ENCODE measurements around the gene FTCD. TPM values are rescaled to one million over a fixed set of nuclear protein-coding genes. Genes with fewer than 3 reads are reported as not detected.

The FTCD gene
- total and polyA plus RNA-seq, 10 of the 15 experiments (the other 5 are each of a cell fraction or from before 2014, with no cell fraction given) = 0.27 to 0.28 TPM; not detected in 8

GRCh38 chr21:46199436-46200373 is 44.3 kb upstream of the FTCD start:
- H3K4me3 ChIP-seq = no peak overlapping the region
- no TSS peak for BruUV-seq (replicated peaks)
- ChIA-PET CTCF (no interaction called here), POLR2A (no interaction called here), RAD21 (ENCODE audit: unreplicated experiment) (no interaction called here), SMC1A (ENCODE audit: uncharacterized antibody, unreplicated experiment) (interaction anchor here (0.9 kb wide), 1 partner anchor 24 kb away, joined by 3 read pairs; no protein-coding TSS in a partner anchor)
- H3K9ac ChIP-seq (ENCODE audit: control insufficient read depth, insufficient read depth, low read length) = no peak overlapping the region
- WGBS (ENCODE audit: insufficient coverage, insufficient replicate concordance, low lambda C conversion rate, missing lambda C conversion rate) = 79% methylated on average over 13 of the region's 13 CpGs
- H2AFZ ChIP-seq (ENCODE audit: control insufficient read depth, low read depth, low read length) = no peak overlapping the region
- TF ChIP-seq TCF7 (IDR thresholded peaks at IDR 0.05; ENCODE audit: borderline replicate concordance) = no peak
- no peak for TF ChIP-seq MTA2 (IDR thresholded peaks at IDR 0.05; ENCODE audit: low read depth)
- no peak for TF ChIP-seq SREBF2 (IDR thresholded peaks at IDR 0.05; ENCODE audit: low read length)
- TF ChIP-seq SUZ12 (IDR thresholded peaks at IDR 0.05; ENCODE audit: unreplicated experiment) = no peak
- TF ChIP-seq, protein P1, sequence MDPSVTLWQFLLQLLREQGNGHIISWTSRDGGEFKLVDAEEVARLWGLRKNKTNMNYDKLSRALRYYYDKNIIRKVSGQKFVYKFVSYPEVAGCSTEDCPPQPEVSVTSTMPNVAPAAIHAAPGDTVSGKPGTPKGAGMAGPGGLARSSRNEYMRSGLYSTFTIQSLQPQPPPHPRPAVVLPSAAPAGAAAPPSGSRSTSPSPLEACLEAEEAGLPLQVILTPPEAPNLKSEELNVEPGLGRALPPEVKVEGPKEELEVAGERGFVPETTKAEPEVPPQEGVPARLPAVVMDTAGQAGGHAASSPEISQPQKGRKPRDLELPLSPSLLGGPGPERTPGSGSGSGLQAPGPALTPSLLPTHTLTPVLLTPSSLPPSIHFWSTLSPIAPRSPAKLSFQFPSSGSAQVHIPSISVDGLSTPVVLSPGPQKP (IDR thresholded peaks at IDR 0.05; ENCODE audit: low read depth, low read length) = no peak
- no peak for TF ChIP-seq ZBTB4 (CRISPR knock-in tag; IDR thresholded peaks at IDR 0.05)
- TF ChIP-seq CEBPZ (IDR thresholded peaks at IDR 0.05; ENCODE audit: low read depth, low read length) = no peak
- no peak for TF ChIP-seq HDAC6 (IDR thresholded peaks at IDR 0.05; ENCODE audit: unreplicated experiment)
- TF ChIP-seq RAD21 (IDR thresholded peaks at IDR 0.05; ENCODE audit: insufficient read depth, low read depth, low read length) = no peak
- no peak for TF ChIP-seq NKRF (conservative IDR thresholded peaks at IDR 0.05)
- no peak for TF ChIP-seq ZNF24 (IDR thresholded peaks at IDR 0.05)
- no peak for TF ChIP-seq HDAC2 (IDR thresholded peaks at IDR 0.05)
- TF ChIP-seq RAD51 (IDR thresholded peaks at IDR 0.05) = no peak
- TF ChIP-seq CREB1 (IDR thresholded peaks at IDR 0.05; ENCODE audit: low read depth) = no peak
- peaks cover 4 to 21% of the 10 kb centered on the region in 2 experiments; a peak in 3 of 4 replicates for H3K36me3 ChIP-seq (ENCODE audit: control insufficient read depth in 2 of 2, insufficient read depth in 2 of 2, low read length in 1 of 2)
- FAIRE-seq (no peak), ATAC-seq (no peak), DNase-seq (ENCODE audit: low read depth, low spot score) (no peak)
- H3K4me2 ChIP-seq (ENCODE audit: control insufficient read depth, insufficient read depth) = no peak overlapping the region
- H3K4me1 ChIP-seq (ENCODE audit: control insufficient read depth, insufficient read depth, low read length) = no peaks in the 10 kb centered on the region
- no peaks in the 10 kb centered on the region for H4K20me1 ChIP-seq (ENCODE audit: control insufficient read depth, insufficient read depth)
- in situ Hi-C loops (cut with MboI) (no loop called here), intact Hi-C loops (cut with micrococcal nuclease; ENCODE audit: unreplicated experiment) (no loop called here)
- H3K79me2 ChIP-seq (ENCODE audit: control insufficient read depth, insufficient read depth, low read length) = no peaks in the 10 kb centered on the region
- no peaks in the 10 kb centered on the region for H3K27me3 ChIP-seq (replicated peaks in 1 of 2; ENCODE audit: control insufficient read depth in 2 of 2, insufficient read depth in 2 of 2, low read length in 1 of 2)
- H3K9me3 ChIP-seq (replicated peaks; ENCODE audit: control insufficient read depth, insufficient read depth, low read length) = no peaks in the 10 kb centered on the region
- H3K27ac ChIP-seq (ENCODE audit: control insufficient read depth, insufficient read depth) = no peak overlapping the region

All from GM12878 (cell line).